SK-N-SH treated with all-trans-retinoic acid at 6 μM for 48 hours (cell line): Measurements from ENCODE around the gene MUC12.
"Not testable (repeated sequence)": the region's sequence is repeated elsewhere in the genome, so short reads cannot be mapped to it uniquely, and the experiment has no call there.

Source experiments
- ATAC-seq: fragments of 200-7000 bp; cut with Tn5 transposase; 3 replicates; pipeline ENCODE4 v1.9.1; 2020; ENCODE audit warnings: mild to moderate bottlenecking, moderate library complexity
- BACH2 ChIP-seq: fragments of 250-450 bp; sonication (Bioruptor Pico); IDR thresholded peaks from 2 replicates; pipeline ENCODE4 v1.9.0; 2021; ENCODE audit warnings: mild to moderate bottlenecking, borderline replicate concordance
- ESRRG ChIP-seq: fragments of 250-450 bp; sonication (Bioruptor Pico); IDR thresholded peaks from 2 replicates; pipeline ENCODE4 v1.6.1; 2021; ENCODE audit warnings: mild to moderate bottlenecking
- GLIS3 ChIP-seq: fragments of 250-450 bp; sonication (Bioruptor Pico); IDR thresholded peaks from 2 replicates; pipeline ENCODE4 v1.5.0; 2020; ENCODE audit warnings: mild to moderate bottlenecking, moderate library complexity
- ISL1 ChIP-seq: fragments of 250-450 bp; sonication (Bioruptor Pico); IDR thresholded peaks from 2 replicates; pipeline ENCODE4 v2.1.2; 2022; ENCODE audit warnings: mild to moderate bottlenecking, moderate library complexity
- PATZ1 ChIP-seq: fragments of 250-450 bp; sonication (Bioruptor Pico); IDR thresholded peaks from 2 replicates; pipeline ENCODE4 v1.8.0; 2020; ENCODE audit warnings: mild to moderate bottlenecking, moderate library complexity, borderline replicate concordance
- PPARA ChIP-seq: fragments of 250-450 bp; sonication (Bioruptor Pico); IDR thresholded peaks from 2 replicates; pipeline ENCODE4 v1.5.0; 2020; ENCODE audit warnings: mild to moderate bottlenecking, borderline replicate concordance
- SNAI2 ChIP-seq: fragments of 250-450 bp; sonication (Bioruptor Pico); IDR thresholded peaks from 2 replicates; pipeline ENCODE4 v1.5.0; 2020; ENCODE audit warnings: mild to moderate bottlenecking, moderate library complexity
- TOX ChIP-seq: fragments of 250-450 bp; sonication (Bioruptor Pico); IDR thresholded peaks from 2 replicates; pipeline ENCODE4 v1.8.0; 2021; ENCODE audit warnings: mild to moderate bottlenecking, moderate library complexity, borderline replicate concordance
- TSHZ2 ChIP-seq: fragments of 250-450 bp; sonication (Bioruptor Pico); IDR thresholded peaks from 2 replicates; pipeline ENCODE4 v1.5.0; 2020; ENCODE audit warnings: mild to moderate bottlenecking, moderate library complexity
- ZC3H10 ChIP-seq: fragments of 250-450 bp; sonication (Bioruptor Pico); IDR thresholded peaks from 2 replicates; pipeline ENCODE4 v1.5.1; 2021; ENCODE audit warnings: mild to moderate bottlenecking, moderate library complexity
- ZFP30 ChIP-seq: fragments of 450-650 bp; formaldehyde crosslinking; IDR thresholded peaks from 2 replicates; pipeline ENCODE4 v1.5.0; 2022; ENCODE audit warnings: mild to moderate bottlenecking, moderate library complexity
- ZNF8 ChIP-seq: fragments of 450-650 bp; formaldehyde crosslinking; IDR thresholded peaks from 2 replicates; pipeline ENCODE4 v1.5.0; 2020; ENCODE audit warnings: mild to moderate bottlenecking, moderate library complexity
- TF ChIP-seq, protein P1 (sequence below): fragments of 250-450 bp; sonication (Bioruptor Pico); IDR thresholded peaks from 2 replicates; pipeline ENCODE4 v1.5.1; 2021; ENCODE audit warnings: mild to moderate bottlenecking, moderate library complexity
- TF ChIP-seq, protein P2 (sequence below): fragments of 250-450 bp; sonication (Bioruptor Pico); IDR thresholded peaks from 2 replicates; pipeline ENCODE4 v1.8.0; 2021; ENCODE audit warnings: low read depth, mild to moderate bottlenecking, moderate library complexity, borderline replicate concordance
- TF ChIP-seq, protein P3 (sequence below): fragments of 250-450 bp; sonication (Bioruptor Pico); IDR thresholded peaks from 2 replicates; pipeline ENCODE4 v1.5.1; 2020; ENCODE audit warnings: low read depth, mild to moderate bottlenecking, moderate library complexity

MUC12 gene

DNA sequence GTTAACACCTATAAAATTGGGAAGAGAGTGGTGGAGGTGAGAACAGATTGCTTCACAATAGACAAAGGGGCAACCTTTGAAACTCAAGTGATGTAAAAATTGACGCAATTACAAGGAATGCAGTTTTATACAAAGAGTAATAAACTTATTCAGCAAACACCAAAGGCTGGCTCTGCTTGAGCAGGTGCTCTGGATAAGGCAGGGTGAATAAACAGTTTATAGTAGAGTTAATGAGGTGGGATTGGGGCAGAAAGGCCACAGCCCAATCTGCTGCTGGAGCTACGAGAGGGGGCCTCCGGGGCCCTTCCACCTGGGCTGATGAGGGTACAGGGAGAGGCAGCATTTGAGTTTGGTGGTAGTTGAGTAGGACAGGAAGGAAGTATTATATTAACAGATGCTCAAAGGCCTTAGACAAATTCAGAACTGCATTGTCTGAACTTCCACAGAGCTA, 6.0 kb downstream of the MUC12 start:
- no peak for ATAC-seq
- no peak for TF ChIP-seq BACH2 (CRISPR knock-in tag)
- TF ChIP-seq SNAI2 (CRISPR knock-in tag) = no peak
- TF ChIP-seq, protein P1, sequence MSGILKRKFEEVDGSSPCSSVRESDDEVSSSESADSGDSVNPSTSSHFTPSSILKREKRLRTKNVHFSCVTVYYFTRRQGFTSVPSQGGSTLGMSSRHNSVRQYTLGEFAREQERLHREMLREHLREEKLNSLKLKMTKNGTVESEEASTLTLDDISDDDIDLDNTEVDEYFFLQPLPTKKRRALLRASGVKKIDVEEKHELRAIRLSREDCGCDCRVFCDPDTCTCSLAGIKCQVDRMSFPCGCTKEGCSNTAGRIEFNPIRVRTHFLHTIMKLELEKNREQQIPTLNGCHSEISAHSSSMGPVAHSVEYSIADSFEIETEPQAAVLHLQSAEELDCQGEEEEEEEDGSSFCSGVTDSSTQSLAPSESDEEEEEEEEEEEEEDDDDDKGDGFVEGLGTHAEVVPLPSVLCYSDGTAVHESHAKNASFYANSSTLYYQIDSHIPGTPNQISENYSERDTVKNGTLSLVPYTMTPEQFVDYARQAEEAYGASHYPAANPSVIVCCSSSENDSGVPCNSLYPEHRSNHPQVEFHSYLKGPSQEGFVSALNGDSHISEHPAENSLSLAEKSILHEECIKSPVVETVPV = no peak
- no peak for TF ChIP-seq TSHZ2
- no peak for TF ChIP-seq ISL1 (CRISPR knock-in tag)
- TF ChIP-seq, protein P2, sequence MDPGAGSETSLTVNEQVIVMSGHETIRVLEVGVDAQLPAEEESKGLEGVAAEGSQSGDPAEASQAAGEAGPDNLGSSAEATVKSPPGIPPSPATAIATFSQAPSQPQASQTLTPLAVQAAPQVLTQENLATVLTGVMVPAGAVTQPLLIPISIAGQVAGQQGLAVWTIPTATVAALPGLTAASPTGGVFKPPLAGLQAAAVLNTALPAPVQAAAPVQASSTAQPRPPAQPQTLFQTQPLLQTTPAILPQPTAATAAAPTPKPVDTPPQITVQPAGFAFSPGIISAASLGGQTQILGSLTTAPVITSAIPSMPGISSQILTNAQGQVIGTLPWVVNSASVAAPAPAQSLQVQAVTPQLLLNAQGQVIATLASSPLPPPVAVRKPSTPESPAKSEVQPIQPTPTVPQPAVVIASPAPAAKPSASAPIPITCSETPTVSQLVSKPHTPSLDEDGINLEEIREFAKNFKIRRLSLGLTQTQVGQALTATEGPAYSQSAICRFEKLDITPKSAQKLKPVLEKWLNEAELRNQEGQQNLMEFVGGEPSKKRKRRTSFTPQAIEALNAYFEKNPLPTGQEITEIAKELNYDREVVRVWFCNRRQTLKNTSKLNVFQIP (CRISPR knock-in tag) = no peak
- TF ChIP-seq, protein P3, sequence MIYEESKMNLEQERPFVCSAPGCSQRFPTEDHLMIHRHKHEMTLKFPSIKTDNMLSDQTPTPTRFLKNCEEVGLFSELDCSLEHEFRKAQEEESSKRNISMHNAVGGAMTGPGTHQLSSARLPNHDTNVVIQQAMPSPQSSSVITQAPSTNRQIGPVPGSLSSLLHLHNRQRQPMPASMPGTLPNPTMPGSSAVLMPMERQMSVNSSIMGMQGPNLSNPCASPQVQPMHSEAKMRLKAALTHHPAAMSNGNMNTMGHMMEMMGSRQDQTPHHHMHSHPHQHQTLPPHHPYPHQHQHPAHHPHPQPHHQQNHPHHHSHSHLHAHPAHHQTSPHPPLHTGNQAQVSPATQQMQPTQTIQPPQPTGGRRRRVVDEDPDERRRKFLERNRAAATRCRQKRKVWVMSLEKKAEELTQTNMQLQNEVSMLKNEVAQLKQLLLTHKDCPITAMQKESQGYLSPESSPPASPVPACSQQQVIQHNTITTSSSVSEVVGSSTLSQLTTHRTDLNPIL (CRISPR knock-in tag) = no peak
- TF ChIP-seq ZFP30 = no peak
- no peak for TF ChIP-seq ZNF8 (CRISPR knock-in tag)
- TF ChIP-seq ESRRG (CRISPR knock-in tag) = no peak
- TF ChIP-seq GLIS3 = no peak
- TF ChIP-seq ZC3H10 (CRISPR knock-in tag) = no peak
- TF ChIP-seq, all 23 proteins: peak for 0

- no peak for TF ChIP-seq ISL1 (CRISPR knock-in tag)
- TF ChIP-seq, protein P1 = no peak
- no peak for TF ChIP-seq PPARA
- TF ChIP-seq, protein P3 (CRISPR knock-in tag) = no peak
- no peak for TF ChIP-seq ZNF8 (CRISPR knock-in tag)
- TF ChIP-seq ESRRG (CRISPR knock-in tag) = no peak
- ATAC-seq = no peak
These were observed 8.9 kb downstream of the MUC12 start for GRCh38 chr7:100978300-100978699.

DNA sequence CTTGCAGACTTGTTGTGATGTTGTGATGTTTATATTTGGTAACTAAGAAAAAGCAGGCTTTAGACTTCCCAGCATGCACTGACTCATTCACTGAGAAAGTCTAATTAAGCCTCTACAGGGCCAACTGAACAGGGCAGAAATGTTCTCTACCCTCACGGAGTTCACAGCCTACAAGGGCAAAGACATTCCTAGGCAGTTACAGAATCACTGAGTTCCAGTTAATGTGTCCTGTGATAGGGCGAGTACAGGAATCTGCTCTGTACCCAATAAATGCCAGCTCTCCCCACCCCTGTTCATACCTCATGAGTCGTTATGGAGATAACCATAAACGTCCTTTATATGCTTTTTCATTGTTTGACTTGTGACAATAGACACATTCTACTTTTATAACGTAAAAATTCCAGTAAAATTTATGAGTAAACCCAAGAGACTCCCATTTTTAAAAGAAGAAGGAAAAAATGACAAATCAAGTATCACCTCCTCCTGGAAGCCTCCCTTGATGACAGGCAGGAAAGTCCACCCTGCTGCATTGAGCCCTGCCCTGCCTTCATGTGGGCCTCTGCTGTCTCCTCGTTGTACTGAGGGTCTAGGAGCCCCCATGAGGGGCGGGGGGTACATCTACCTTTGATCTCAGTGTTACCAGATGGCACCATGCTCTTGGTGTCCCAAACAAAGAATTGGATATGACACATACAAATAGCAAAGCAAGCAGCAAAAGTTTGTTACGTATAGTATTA, 14.3 kb downstream of the MUC12 start:
- peak; percentile 58 for ATAC-seq
- TF ChIP-seq PATZ1 (CRISPR knock-in tag) = no peak
- TF ChIP-seq TOX (CRISPR knock-in tag) = no peak
- TF ChIP-seq, all 23 proteins: peak for 0

DNA sequence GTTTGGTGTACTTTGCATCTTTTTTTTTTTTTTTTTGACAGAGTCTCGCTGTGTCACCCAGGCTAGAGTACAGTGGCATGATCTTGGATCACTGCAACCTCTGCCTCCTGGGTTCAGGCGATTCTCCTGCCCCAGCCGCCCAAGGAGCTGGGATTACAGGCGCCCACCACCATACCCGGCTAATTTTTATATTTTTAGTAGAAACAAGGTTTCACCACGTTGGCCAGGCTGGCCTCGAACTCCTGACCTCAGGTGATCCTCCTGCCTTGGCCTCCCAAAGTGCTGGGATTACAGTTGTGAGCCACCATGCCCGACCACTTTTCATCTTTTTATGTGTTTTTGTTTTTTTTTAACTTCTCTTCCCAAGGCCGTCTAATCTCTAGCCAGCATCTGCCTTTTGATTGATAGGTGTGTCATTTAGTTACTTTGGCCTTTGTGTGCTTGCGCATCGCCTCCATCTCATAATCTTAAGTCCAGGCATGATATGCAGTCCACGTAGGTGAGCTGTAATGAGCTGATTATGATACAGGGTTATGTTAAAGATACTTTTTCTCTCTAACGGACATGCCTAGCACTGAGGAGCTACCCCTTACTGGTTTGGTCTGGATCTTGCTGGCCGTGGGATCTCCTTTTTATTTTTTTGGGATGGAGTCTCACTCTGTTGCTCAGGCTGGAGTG, 15.0 kb downstream of the MUC12 start:
- ATAC-seq = not testable (repeated sequence)

- not testable (repeated sequence) for ATAC-seq
These were observed 15.8 kb downstream of the MUC12 start for GRCh38 chr7:100985033-100985797.
